GM20000 (cell line): Measurements from ENCODE around the gene APBA1.

ENCODE experiments used
- DNase-seq: peaks from one replicate; pipeline ENCODE4 v3.0.0; 2012; ENCODE audit warnings: low spot score
- CTCF ChIP-seq: IDR thresholded peaks from 2 replicates; pipeline ENCODE4 v1.5.1; 2012; ENCODE audit warnings: mild to moderate bottlenecking, control low read depth; ENCODE audit errors: extremely low read depth, missing control alignments

APBA1 gene

GRCh38 chr9:69497816-69498215 lies 174.4 kb downstream of the APBA1 start:
- DNase-seq: no peak
- no peak for TF ChIP-seq CTCF

- TF ChIP-seq CTCF: no peak
- DNase-seq: no peak
Measured at GRCh38 chr9:69496846-69497450, 175.2 kb downstream of the APBA1 start.

GRCh38 chr9:69495296-69495695 lies 176.9 kb downstream of the APBA1 start:
- no peak for TF ChIP-seq CTCF
- DNase-seq: no peak

- no peak for TF ChIP-seq CTCF
- DNase-seq: no peak
Measured at GRCh38 chr9:69494763-69495162, 177.4 kb downstream of the APBA1 start.

GRCh38 chr9:69494208-69494607 lies 178.0 kb downstream of the APBA1 start:
- no peak for TF ChIP-seq CTCF
- DNase-seq: no peak

GRCh38 chr9:69486498-69486897 lies 185.7 kb downstream of the APBA1 start:
- no peak for TF ChIP-seq CTCF
- no peak for DNase-seq

GRCh38 chr9:69485466-69485865 lies 186.7 kb downstream of the APBA1 start:
- no peak for DNase-seq
- TF ChIP-seq CTCF: no peak
